ENCODE data around the gene OST4. TPM values are rescaled to one million over a fixed set of nuclear protein-coding genes. Genes with fewer than 3 reads are reported as not detected.
A peak's percentile ranks its signal among the peaks of the same experiment; 100 is the strongest.

Gene OST4
- polyA plus RNA-seq, 2 of the 4 experiments (the other 2 are of a cell fraction), result 392 to 880 TPM

DNA sequence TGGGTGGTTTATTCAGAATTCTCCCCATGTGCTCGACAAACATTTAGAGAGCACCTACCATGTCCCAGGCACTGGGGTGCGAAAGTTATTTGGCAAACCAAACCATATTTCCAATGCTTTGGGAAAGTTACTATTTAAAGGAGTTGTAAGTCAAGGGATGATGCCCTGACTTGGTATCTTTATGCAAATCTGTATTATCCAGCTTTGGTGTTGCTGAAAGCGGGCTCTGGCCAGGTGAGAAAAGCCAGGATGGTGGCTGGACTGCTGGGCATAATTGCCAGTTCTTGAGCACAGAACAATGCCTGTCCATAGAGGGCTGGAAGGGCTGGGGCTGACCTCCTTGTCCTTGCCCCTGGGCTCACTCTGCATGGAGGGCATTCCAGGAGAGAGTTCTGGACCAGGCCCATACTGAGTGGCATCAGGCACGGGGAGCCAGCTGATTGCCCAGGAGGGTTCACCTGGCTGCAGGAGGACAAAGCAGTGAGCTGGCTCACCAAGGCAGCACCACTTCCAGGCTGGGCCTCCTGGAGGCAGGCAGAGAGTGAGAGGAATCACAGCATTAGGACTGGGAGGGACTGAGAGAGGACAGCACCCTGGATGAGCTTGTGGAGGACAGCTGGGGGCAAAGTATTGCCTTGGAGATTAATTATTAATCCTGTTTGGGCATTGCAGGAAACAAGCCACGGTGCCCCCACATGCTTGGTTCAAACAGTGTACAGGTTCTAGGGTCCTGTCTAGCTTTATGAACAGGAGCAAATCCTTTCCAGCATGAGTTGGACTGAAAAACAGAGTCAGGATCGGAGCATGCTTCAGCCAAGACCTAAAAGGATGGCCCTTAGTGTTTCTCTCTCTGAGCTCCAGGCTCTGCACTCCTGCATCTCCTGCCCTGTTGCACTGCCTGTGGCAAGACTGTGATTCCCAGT is 22.2 kb upstream of the OST4 start:
- H3K4me2 ChIP-seq, result peak overlapping the region; percentile 20
- no peaks in the 10 kb centered on the region for H3K9me3 ChIP-seq
- peak overlapping the region in 1 of 2 experiments; percentile 8; a peak in 2 of 6 replicates for H3K27ac ChIP-seq
- no peak for FAIRE-seq
- peaks cover 20% of the 10 kb centered on the region for H3K4me1 ChIP-seq
- peak; percentile 19 to 31; a peak in 3 of 6 replicates for ATAC-seq
- no peak for DNase-seq (ENCODE audit: low read depth in 1 of 2, low spot score in 1 of 2)
- ChIA-PET POLR2A (no interaction called here), CTCF (interaction anchor here (0.8 to 12.0 kb wide), 13 partner anchors 8 to 208 kb away, joined by 3 to 197 read pairs (median 4); partner anchors contain the start of genes EMILIN1, KHK, PRR30 and TRIM54)
- 67% methylated on average over 6 of the region's 6 CpGs for WGBS (ENCODE audit: missing lambda C conversion rate)
- no peak for TF ChIP-seq ZFP36 (IDR thresholded peaks at IDR 0.05; ENCODE audit: borderline replicate concordance, partially characterized antibody)
- no peak for TF ChIP-seq FOSL2 (IDR thresholded peaks at IDR 0.05)
- no peak for TF ChIP-seq FOSL2 (CRISPR knock-in tag; IDR thresholded peaks at IDR 0.05)
- TF ChIP-seq, protein P1, sequence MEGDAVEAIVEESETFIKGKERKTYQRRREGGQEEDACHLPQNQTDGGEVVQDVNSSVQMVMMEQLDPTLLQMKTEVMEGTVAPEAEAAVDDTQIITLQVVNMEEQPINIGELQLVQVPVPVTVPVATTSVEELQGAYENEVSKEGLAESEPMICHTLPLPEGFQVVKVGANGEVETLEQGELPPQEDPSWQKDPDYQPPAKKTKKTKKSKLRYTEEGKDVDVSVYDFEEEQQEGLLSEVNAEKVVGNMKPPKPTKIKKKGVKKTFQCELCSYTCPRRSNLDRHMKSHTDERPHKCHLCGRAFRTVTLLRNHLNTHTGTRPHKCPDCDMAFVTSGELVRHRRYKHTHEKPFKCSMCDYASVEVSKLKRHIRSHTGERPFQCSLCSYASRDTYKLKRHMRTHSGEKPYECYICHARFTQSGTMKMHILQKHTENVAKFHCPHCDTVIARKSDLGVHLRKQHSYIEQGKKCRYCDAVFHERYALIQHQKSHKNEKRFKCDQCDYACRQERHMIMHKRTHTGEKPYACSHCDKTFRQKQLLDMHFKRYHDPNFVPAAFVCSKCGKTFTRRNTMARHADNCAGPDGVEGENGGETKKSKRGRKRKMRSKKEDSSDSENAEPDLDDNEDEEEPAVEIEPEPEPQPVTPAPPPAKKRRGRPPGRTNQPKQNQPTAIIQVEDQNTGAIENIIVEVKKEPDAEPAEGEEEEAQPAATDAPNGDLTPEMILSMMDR (IDR thresholded peaks at IDR 0.05), result no peak
- TF ChIP-seq TP53 (CRISPR knock-in tag; IDR thresholded peaks at IDR 0.05), result no peak
- TF ChIP-seq TFCP2L1 (CRISPR knock-in tag; IDR thresholded peaks at IDR 0.05), result no peak
- no peak for TF ChIP-seq ZNF302 (CRISPR knock-in tag; IDR thresholded peaks at IDR 0.05)
- TF ChIP-seq HDAC2 (IDR thresholded peaks at IDR 0.05), result no peak
- TF ChIP-seq CHD2 (IDR thresholded peaks at IDR 0.05; ENCODE audit: low read length, partially characterized antibody), result no peak
- no peak for TF ChIP-seq EP300 (IDR thresholded peaks at IDR 0.05)
- no peak overlapping the region for H3K4me3 ChIP-seq

DNA sequence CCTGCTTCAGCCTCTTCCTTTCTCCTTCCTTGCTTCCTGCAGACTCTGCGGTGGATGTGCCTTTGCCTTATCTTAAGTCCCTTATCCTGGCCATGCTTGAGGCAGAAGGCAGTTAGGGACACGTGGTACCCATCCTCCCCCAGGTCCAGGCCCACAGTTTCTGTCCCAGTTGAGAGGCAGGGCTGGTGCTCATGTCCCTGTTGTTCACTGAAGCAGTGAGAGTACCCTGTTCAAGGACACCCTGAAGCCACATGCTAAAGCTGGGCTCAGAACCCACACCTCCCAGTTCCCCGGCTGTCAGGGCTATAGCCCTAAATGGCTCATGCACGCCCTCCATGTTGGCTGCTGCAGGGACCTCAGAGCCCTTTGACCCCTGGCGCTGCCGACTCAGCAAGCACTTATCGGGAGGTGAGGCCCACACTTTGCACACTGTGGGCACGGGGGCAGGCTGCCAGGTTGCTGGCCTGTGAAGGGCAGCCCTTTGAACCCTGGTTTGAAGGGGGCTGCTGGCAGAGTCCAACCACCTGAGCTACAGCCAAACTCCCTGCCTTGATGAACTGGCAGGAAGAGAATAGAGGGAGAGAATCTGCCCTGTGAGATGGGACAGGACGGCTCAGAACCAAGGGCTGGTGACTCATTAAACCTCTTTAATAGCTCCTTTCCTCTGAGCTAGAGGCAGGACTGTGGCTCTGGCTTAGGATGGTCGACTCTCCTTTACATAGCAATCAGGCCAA is 21.4 kb upstream of the OST4 start:
- CTCF ChIA-PET, result interaction anchor here (0.6 to 15.3 kb wide), 13 partner anchors 6 to 209 kb away, joined by 3 to 197 read pairs (median 6); partner anchors contain the start of genes EMILIN1, KHK and TRIM54
- FAIRE-seq, result no peak
- ATAC-seq, result no peak
- TF ChIP-seq PHF8 (IDR thresholded peaks at IDR 0.05; ENCODE audit: borderline replicate concordance, low read depth), result no peak
- TF ChIP-seq MAFK (IDR thresholded peaks at IDR 0.05; ENCODE audit: partially characterized antibody), result peak; percentile 43
- TF ChIP-seq, protein P2, sequence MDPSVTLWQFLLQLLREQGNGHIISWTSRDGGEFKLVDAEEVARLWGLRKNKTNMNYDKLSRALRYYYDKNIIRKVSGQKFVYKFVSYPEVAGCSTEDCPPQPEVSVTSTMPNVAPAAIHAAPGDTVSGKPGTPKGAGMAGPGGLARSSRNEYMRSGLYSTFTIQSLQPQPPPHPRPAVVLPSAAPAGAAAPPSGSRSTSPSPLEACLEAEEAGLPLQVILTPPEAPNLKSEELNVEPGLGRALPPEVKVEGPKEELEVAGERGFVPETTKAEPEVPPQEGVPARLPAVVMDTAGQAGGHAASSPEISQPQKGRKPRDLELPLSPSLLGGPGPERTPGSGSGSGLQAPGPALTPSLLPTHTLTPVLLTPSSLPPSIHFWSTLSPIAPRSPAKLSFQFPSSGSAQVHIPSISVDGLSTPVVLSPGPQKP (IDR thresholded peaks at IDR 0.05; ENCODE audit: low read depth, low read length), result no peak
- no peak for TF ChIP-seq POLR2A (IDR thresholded peaks at IDR 0.05; ENCODE audit: low read length)
- Histone ChIP-seq H3K4me3 (no peak overlapping the region), H3K4me1 (peaks cover 20% of the 10 kb centered on the region), H3K27ac (no peak overlapping the region), H3K4me2 (no peak overlapping the region), H3K9me3 (no peaks in the 10 kb centered on the region)
- DNase-seq (ENCODE audit: low read depth in 1 of 2, low spot score in 1 of 2), result no peak
- POLR2A ChIA-PET, result no interaction called here
- 74% methylated on average over 10 of the region's 10 CpGs for WGBS (ENCODE audit: missing lambda C conversion rate)

DNA sequence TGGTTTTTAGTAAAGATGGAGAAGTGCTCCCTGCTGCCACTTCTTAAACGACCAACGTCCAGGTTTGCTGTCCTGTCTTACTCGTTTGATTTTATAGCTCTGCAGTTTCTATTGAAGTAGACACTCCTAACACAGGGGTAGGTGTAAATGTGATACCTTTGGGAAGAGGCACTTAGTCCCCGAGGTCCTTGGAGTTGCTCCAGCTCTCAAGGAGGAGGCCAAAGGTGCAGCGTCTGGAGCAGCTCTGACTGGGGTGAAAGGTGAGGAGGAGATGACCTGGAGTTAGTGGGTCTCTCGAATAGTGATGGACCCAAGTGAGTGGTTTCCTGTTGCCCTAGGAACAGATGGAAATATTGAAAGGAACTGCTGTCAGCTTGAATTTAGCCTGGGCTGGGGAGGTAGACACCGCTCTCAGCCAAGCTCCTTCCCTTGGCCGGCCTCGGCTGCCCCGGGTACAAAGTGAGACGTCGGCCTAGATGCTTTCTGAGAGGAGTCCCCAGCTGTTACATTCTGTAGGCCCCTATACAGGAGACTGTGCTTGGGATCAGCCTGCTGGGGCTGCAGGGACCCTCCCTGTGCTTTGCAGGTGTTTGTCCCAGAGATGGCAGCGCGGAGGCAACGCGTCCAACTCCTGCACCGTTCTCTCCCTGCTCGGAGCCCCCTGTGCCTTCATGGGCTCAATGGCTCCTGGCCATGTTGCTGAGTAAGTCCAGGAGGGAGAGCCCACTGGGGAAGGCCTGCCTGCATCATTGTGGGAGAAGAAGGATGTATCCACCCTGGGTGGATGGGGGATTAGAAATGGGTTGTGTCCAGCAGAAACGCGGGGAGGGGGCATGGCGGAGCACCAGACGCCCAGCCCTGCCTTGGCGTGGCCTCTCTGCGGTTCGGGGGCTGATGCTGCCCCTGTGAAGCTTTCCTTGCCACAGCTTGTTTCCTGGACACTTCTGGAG is 20.6 kb upstream of the OST4 start:
- Histone ChIP-seq H3K4me1 (peaks cover 25% of the 10 kb centered on the region), H3K4me3 (no peak overlapping the region), H3K9me3 (no peaks in the 10 kb centered on the region), H3K4me2 (no peak overlapping the region), H3K27ac (no peak overlapping the region)
- ChIA-PET CTCF (interaction anchor here (0.6 to 15.3 kb wide), 9 partner anchors 6 to 211 kb away, joined by 3 to 197 read pairs (median 4); partner anchors contain the start of gene TRIM54), POLR2A (no interaction called here)
- WGBS (ENCODE audit: missing lambda C conversion rate), result 80% methylated on average over 25 of the region's 25 CpGs
- ATAC-seq, result no peak
- no peak for FAIRE-seq
- DNase-seq (ENCODE audit: low read depth in 1 of 2, low spot score in 1 of 2), result no peak
- TF ChIP-seq JUN (IDR thresholded peaks at IDR 0.05) (no peak), PHF8 (IDR thresholded peaks at IDR 0.05; ENCODE audit: borderline replicate concordance, low read depth) (no peak), ZNF302 (CRISPR knock-in tag; IDR thresholded peaks at IDR 0.05) (no peak), ZSCAN20 (CRISPR knock-in tag; IDR thresholded peaks at IDR 0.05) (no peak), TP53 (CRISPR knock-in tag; IDR thresholded peaks at IDR 0.05) (no peak), POLR2AphosphoS2 (conservative IDR thresholded peaks at IDR 0.05; ENCODE audit: low read length) (no peak), HEYL (CRISPR knock-in tag; IDR thresholded peaks at IDR 0.05) (no peak), HOXB5 (CRISPR knock-in tag; IDR thresholded peaks at IDR 0.05) (no peak), RAD21 (conservative IDR thresholded peaks at IDR 0.05 in 1 of 2, IDR thresholded peaks at IDR 0.05 in 1 of 2) (no peak), EHF (CRISPR knock-in tag; IDR thresholded peaks at IDR 0.05) (no peak)
- TF ChIP-seq, protein P3, sequence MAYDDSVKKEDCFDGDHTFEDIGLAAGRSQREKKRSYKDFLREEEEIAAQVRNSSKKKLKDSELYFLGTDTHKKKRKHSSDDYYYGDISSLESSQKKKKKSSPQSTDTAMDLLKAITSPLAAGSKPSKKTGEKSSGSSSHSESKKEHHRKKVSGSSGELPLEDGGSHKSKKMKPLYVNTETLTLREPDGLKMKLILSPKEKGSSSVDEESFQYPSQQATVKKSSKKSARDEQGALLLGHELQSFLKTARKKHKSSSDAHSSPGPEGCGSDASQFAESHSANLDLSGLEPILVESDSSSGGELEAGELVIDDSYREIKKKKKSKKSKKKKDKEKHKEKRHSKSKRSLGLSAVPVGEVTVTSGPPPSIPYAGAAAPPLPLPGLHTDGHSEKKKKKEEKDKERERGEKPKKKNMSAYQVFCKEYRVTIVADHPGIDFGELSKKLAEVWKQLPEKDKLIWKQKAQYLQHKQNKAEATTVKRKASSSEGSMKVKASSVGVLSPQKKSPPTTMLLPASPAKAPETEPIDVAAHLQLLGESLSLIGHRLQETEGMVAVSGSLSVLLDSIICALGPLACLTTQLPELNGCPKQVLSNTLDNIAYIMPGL (CRISPR knock-in tag; IDR thresholded peaks at IDR 0.05; ENCODE audit: borderline replicate concordance), result no peak
- TF ChIP-seq, protein P4, sequence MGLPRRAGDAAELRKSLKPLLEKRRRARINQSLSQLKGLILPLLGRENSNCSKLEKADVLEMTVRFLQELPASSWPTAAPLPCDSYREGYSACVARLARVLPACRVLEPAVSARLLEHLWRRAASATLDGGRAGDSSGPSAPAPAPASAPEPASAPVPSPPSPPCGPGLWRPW (IDR thresholded peaks at IDR 0.05), result no peak
- TF ChIP-seq, protein P5, sequence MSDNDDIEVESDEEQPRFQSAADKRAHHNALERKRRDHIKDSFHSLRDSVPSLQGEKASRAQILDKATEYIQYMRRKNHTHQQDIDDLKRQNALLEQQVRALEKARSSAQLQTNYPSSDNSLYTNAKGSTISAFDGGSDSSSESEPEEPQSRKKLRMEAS (IDR thresholded peaks at IDR 0.05), result no peak

Measured in A549 (cell line).